KBM-7 (cell line): Measurements from ENCODE around the gene IFNK.
A peak's percentile ranks its signal among the peaks of the same experiment; 100 is the strongest.

Source experiments
- DNase-seq: peaks from one replicate; pipeline ENCODE4 v3.0.0-alpha.2; 2015
- in situ Hi-C: fragments of 300-500 bp; cut with MboI; formaldehyde crosslinking; loops from 2 replicates; pipeline ENCODE4 v1.14.3; 2020; ENCODE audit warnings: low sequenced_read_pairs, low pct_unique_long_range_greater_than_20kb, mixed read lengths

The IFNK gene

GRCh38 chr9:27563738-27564430 lies 39.8 kb downstream of the IFNK start:
- in situ Hi-C loops: no loop called here
- no peak for DNase-seq

GRCh38 chr9:27564670-27565069 lies 40.6 kb downstream of the IFNK start:
- in situ Hi-C loops: no loop called here
- no peak for DNase-seq

GRCh38 chr9:27565696-27566095 lies 41.6 kb downstream of the IFNK start:
- in situ Hi-C loops: no loop called here
- no peak for DNase-seq

- in situ Hi-C loops: no loop called here
- DNase-seq: no peak
Measured at GRCh38 chr9:27566118-27566517, 42.0 kb downstream of the IFNK start.

DNA sequence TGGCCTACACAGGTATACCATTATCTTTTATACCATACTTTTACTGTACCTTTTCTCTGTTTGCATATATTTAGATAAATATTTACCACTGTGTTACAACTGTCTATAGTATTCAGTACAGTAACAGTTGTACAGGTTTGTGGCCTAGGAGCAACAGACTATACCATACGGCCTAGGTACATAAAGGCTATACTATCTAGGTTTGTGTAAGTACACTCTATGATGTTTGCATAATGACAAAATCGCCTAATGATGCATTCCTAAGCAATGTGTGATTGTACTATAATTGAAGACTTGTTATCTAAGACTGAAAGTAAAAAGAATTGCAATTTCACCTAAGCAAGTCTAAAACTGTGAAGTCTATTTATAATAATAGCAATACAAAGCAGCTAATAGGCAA lies 45.3 kb downstream of the IFNK start:
- in situ Hi-C loops: no loop called here
- DNase-seq: no peak

DNA sequence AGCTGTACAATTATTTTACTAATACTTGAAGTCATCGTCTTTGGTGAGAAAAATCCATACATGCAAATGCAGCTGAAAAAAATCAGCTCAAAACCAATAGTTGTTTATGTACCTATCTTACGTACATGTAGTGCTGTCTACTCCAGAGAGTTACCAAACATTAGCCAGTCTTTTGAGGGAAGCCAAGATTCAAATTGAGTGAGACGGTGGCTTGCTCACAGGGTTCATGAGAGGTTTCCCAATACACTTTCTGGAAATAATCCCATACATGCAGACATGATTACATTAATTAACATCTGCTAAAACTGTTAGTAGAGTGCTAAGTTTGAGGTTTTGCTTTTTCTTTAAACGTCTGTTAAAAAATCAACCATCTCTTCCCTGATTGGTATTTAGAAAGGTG lies 46.9 kb downstream of the IFNK start:
- in situ Hi-C loops: no loop called here
- DNase-seq: no peak

DNA sequence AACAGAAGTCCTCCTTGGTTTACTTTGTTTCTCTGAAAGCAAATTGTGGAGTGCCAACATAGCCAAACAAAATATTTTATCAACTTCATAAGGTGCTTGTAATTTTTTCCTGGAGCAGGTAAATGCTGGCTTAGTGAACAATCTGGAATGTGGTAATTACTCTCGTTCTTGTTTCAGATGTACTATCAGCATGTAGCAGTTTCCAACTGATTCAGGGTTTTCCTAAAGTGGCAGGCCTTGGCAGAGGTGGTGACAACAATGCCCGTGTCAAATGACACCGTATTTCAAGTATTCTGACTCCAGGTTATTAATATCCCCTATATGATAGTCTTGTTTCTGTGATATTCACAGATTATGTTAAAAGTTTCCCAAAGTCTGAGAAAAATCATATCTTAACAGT lies 48.0 kb downstream of the IFNK start:
- in situ Hi-C loops: no loop called here
- no peak for DNase-seq

GRCh38 chr9:27572566-27572917 lies 48.5 kb downstream of the IFNK start:
- DNase-seq: no peak
- in situ Hi-C loops: no loop called here

DNA sequence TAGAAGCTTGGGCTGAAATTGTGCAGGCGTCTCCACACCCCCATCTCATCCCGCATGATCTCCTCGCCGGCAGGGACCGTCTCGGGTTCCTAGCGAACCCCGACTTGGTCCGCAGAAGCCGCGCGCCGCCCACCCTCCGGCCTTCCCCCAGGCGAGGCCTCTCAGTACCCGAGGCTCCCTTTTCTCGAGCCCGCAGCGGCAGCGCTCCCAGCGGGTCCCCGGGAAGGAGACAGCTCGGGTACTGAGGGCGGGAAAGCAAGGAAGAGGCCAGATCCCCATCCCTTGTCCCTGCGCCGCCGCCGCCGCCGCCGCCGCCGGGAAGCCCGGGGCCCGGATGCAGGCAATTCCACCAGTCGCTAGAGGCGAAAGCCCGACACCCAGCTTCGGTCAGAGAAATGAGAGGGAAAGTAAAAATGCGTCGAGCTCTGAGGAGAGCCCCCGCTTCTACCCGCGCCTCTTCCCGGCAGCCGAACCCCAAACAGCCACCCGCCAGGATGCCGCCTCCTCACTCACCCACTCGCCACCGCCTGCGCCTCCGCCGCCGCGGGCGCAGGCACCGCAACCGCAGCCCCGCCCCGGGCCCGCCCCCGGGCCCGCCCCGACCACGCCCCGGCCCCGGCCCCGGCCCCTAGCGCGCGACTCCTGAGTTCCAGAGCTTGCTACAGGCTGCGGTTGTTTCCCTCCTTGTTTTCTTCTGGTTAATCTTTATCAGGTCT lies 49.0 kb downstream of the IFNK start, which contains the start of gene C9orf72:
C9orf72 (minus strand) TSS at position 564 of the 716 bp plus-strand sequence. CDS start 6,361 bp downstream, outside the sequence.
- DNase-seq: peak; percentile 60
- in situ Hi-C loops: no loop called here

DNA sequence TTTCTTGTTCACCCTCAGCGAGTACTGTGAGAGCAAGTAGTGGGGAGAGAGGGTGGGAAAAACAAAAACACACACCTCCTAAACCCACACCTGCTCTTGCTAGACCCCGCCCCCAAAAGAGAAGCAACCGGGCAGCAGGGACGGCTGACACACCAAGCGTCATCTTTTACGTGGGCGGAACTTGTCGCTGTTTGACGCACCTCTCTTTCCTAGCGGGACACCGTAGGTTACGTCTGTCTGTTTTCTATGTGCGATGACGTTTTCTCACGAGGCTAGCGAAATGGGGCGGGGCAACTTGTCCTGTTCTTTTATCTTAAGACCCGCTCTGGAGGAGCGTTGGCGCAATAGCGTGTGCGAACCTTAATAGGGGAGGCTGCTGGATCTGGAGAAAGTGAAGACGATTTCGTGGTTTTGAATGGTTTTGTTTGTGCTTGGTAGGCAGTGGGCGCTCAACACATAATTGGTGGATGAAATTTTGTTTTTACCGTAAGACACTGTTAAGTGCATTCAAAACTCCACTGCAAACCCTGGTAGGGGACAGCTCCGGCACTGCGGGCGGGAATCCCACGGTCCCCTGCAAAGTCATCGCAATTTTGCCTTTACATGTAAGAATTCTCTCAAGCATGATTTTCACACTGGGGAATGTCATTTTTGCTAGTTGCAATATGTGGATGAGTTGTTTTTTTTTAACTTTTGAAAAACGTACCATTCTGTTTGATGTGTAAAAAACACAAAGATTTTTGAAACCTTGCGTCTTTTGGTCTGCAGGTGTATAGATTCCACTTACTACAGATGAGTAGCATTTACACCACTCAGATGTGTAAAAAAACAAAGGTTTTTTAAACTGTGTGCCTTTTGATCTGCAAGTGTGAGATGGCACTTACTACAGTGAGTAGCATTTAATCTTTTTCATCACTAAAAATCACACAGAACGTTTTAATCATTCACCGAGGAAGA lies 49.8 kb downstream of the IFNK start:
- in situ Hi-C loops: no loop called here
- peak; percentile 99 for DNase-seq
